Skeletal muscle tissue (tissue), 4 donors: ENCODE data around the gene TTLL1. TPM values are rescaled to one million over a fixed set of nuclear protein-coding genes. Genes with fewer than 3 reads are reported as not detected.

ENCODE experiments used
- H3K27ac ChIP-seq: one replicate; pipeline ENCODE4 v1.7.0; 2013; ENCODE audit warnings: mild to moderate bottlenecking, low read depth, low read length, inconsistent platforms
- H3K27me3 ChIP-seq, 3 donors: one replicate each; pipeline ENCODE4 v1.7.0; 2013; ENCODE audit warnings: low read length in 3 of 3; ENCODE audit not compliant: control insufficient read depth in 3 of 3, insufficient read depth in 3 of 3
- H3K36me3 ChIP-seq, 3 donors: one replicate each; pipeline ENCODE4 v1.7.0; 2013; ENCODE audit warnings: low read length in 3 of 3; ENCODE audit not compliant: control insufficient read depth in 3 of 3, insufficient read depth in 3 of 3
- H3K4me1 ChIP-seq, 3 donors: one replicate each; pipeline ENCODE4 v1.7.0; 2013; ENCODE audit warnings: low read length in 3 of 3, mild to moderate bottlenecking in 3 of 3; ENCODE audit not compliant: control insufficient read depth in 3 of 3, insufficient read depth in 3 of 3
- H3K4me3 ChIP-seq, 3 donors: one replicate each; pipeline ENCODE4 v1.7.0; 2013; ENCODE audit warnings: low read length in 3 of 3
- H3K9ac ChIP-seq, 3 donors: one replicate each; pipeline ENCODE4 v1.7.0; 2013; ENCODE audit warnings: low read length in 3 of 3, mild to moderate bottlenecking in 3 of 3, moderate library complexity in 2 of 3, low read depth in 1 of 3
- H3K9me3 ChIP-seq, 3 donors: one replicate each; pipeline ENCODE4 v1.7.0; 2013; ENCODE audit warnings: low read length in 3 of 3; ENCODE audit not compliant: control insufficient read depth in 3 of 3
- total RNA-seq: library from RNA; depleted of rRNA; stranded (reverse); fragments of >200 nt; gene quantifications from one replicate; pipeline ENCODE4 v1.2.3, GENCODE V29; 2014
- donor health status: Osteomylitis.

Gene TTLL1
- 8.9 TPM for total RNA-seq

GRCh38 chr22:43088984-43089717 lies at the start of gene TTLL1:
Gene TTLL1, minus strand, starts transcription at chr22:43089391. Its CDS starts 13,805 bp downstream, at chr22:43075586.
- Histone ChIP-seq H3K27ac (no peak within 1 kb of the TSS), H3K9me3 (no peaks in the 10 kb centered on the region), H3K36me3 (no peaks in the 10 kb centered on the region), H3K27me3 (peaks cover 0 to 3% (median 2%) of the 10 kb centered on the region in 3 donors), H3K4me3 (peak within 1 kb of the TSS; percentile 90 to 95 (median 93)), H3K9ac (peak within 1 kb of the TSS; percentile 44 to 83 (median 79)), H3K4me1 (peaks cover 4 to 6% (median 5%) of the 10 kb centered on the region in 3 donors)

- H3K36me3 ChIP-seq, result peaks cover 43 to 72% (median 59%) of the 10 kb centered on the region in 3 donors
- H3K27ac ChIP-seq, result no peak overlapping the region
- H3K9ac ChIP-seq, result peak overlapping the region in 1 of 3 donors; percentile 33
- H3K4me1 ChIP-seq, result peaks cover 1 to 20% (median 2%) of the 10 kb centered on the region in 3 donors
- H3K9me3 ChIP-seq, result no peaks in the 10 kb centered on the region
- no peak overlapping the region for H3K4me3 ChIP-seq
- H3K27me3 ChIP-seq, result no peaks in the 10 kb centered on the region
Measured at GRCh38 chr22:43136801-43137200, 47.6 kb upstream of the TTLL1 start.

- peaks cover 43 to 76% (median 59%) of the 10 kb centered on the region in 3 donors for H3K36me3 ChIP-seq
- peaks cover 4 to 19% (median 5%) of the 10 kb centered on the region in 3 donors for H3K4me1 ChIP-seq
- no peaks in the 10 kb centered on the region for H3K9me3 ChIP-seq
- no peak overlapping the region for H3K4me3 ChIP-seq
- H3K27me3 ChIP-seq, result no peaks in the 10 kb centered on the region
- peak overlapping the region in 1 of 3 donors; percentile 33 for H3K9ac ChIP-seq
- H3K27ac ChIP-seq, result no peak overlapping the region
Measured at GRCh38 chr22:43136255-43136654, 47.1 kb upstream of the TTLL1 start.

GRCh38 chr22:43135565-43135964 lies 46.4 kb upstream of the TTLL1 start:
- no peak overlapping the region for H3K27ac ChIP-seq
- H3K36me3 ChIP-seq, result peaks cover 38 to 69% (median 52%) of the 10 kb centered on the region in 3 donors
- no peaks in the 10 kb centered on the region for H3K9me3 ChIP-seq
- H3K27me3 ChIP-seq, result no peaks in the 10 kb centered on the region
- H3K4me3 ChIP-seq, result no peak overlapping the region
- no peak overlapping the region for H3K9ac ChIP-seq
- H3K4me1 ChIP-seq, result peaks cover 4 to 13% (median 5%) of the 10 kb centered on the region in 3 donors

- H3K9ac ChIP-seq, result no peak overlapping the region
- H3K4me1 ChIP-seq, result peaks cover 4 to 13% (median 5%) of the 10 kb centered on the region in 3 donors
- peaks cover 30 to 61% (median 44%) of the 10 kb centered on the region in 3 donors for H3K36me3 ChIP-seq
- H3K27ac ChIP-seq, result no peak overlapping the region
- no peak overlapping the region for H3K4me3 ChIP-seq
- peaks cover 0 to 3% (median 3%) of the 10 kb centered on the region in 3 donors for H3K27me3 ChIP-seq
- H3K9me3 ChIP-seq, result no peaks in the 10 kb centered on the region
Measured at GRCh38 chr22:43134553-43134952, 45.4 kb upstream of the TTLL1 start.

- H3K9me3 ChIP-seq, result no peaks in the 10 kb centered on the region
- no peak overlapping the region for H3K4me3 ChIP-seq
- no peak overlapping the region for H3K27ac ChIP-seq
- peaks cover 4 to 13% (median 7%) of the 10 kb centered on the region in 3 donors for H3K4me1 ChIP-seq
- peaks cover 3 to 10% (median 9%) of the 10 kb centered on the region in 3 donors for H3K27me3 ChIP-seq
- H3K9ac ChIP-seq, result no peak overlapping the region
- H3K36me3 ChIP-seq, result peaks cover 22 to 53% (median 33%) of the 10 kb centered on the region in 3 donors
Measured at GRCh38 chr22:43133401-43133800, 44.2 kb upstream of the TTLL1 start.

- Histone ChIP-seq H3K4me1 (peaks cover 4 to 11% (median 7%) of the 10 kb centered on the region in 3 donors), H3K27me3 (peaks cover 3 to 15% (median 14%) of the 10 kb centered on the region in 3 donors), H3K9ac (no peak overlapping the region), H3K36me3 (peaks cover 16 to 42% (median 24%) of the 10 kb centered on the region in 3 donors), H3K9me3 (no peaks in the 10 kb centered on the region), H3K27ac (no peak overlapping the region), H3K4me3 (no peak overlapping the region)
Measured at GRCh38 chr22:43131773-43132501, 42.7 kb upstream of the TTLL1 start.

GRCh38 chr22:43129426-43130425 lies 40.5 kb upstream of the TTLL1 start:
- H3K36me3 ChIP-seq, result peaks cover 8 to 25% (median 13%) of the 10 kb centered on the region in 3 donors
- H3K9ac ChIP-seq, result peak overlapping the region in 1 of 3 donors; percentile 20
- H3K9me3 ChIP-seq, result no peaks in the 10 kb centered on the region
- H3K27ac ChIP-seq, result no peak overlapping the region
- peaks cover 3 to 15% (median 14%) of the 10 kb centered on the region in 3 donors for H3K27me3 ChIP-seq
- no peak overlapping the region for H3K4me3 ChIP-seq
- H3K4me1 ChIP-seq, result peaks cover 4 to 8% (median 6%) of the 10 kb centered on the region in 3 donors

GRCh38 chr22:43128928-43129424 lies 39.8 kb upstream of the TTLL1 start:
- H3K27me3 ChIP-seq, result peaks cover 3 to 15% (median 14%) of the 10 kb centered on the region in 3 donors
- H3K36me3 ChIP-seq, result peaks cover 4 to 20% (median 9%) of the 10 kb centered on the region in 3 donors
- H3K9ac ChIP-seq, result no peak overlapping the region
- H3K27ac ChIP-seq, result no peak overlapping the region
- H3K4me3 ChIP-seq, result no peak overlapping the region
- peaks cover 4 to 8% (median 6%) of the 10 kb centered on the region in 3 donors for H3K4me1 ChIP-seq
- H3K9me3 ChIP-seq, result no peaks in the 10 kb centered on the region
